SU-DHL-6 (cell line): ENCODE results near the gene CEP55.

Experiments used
- H2AFZ ChIP-seq: fragments of 200-600 bp; sonication (generic); 2 replicates; pipeline ENCODE4 v1.6.1; 2014; ENCODE audit warnings: low read depth, mild to moderate bottlenecking, moderate library complexity, mixed read lengths, antibody characterized with exemption, low read length; ENCODE audit not compliant: severe bottlenecking
- H3F3A ChIP-seq: fragments of 200-600 bp; shearing (Covaris generic); 2 replicates; pipeline ENCODE4 v1.6.0; 2016; ENCODE audit warnings: antibody characterized with exemption, mild to moderate bottlenecking; ENCODE audit not compliant: insufficient read depth
- H3K27ac ChIP-seq: fragments of 200-600 bp; sonication (generic); 2 replicates; pipeline ENCODE4 v1.5.1; 2016; ENCODE audit warnings: low read depth, mild to moderate bottlenecking, low read length, moderate library complexity, mixed read lengths
- H3K27me3 ChIP-seq: fragments of 200-600 bp; sonication (generic), shearing (Covaris generic); 2 replicates; pipeline ENCODE4 v1.6.0; 2014; ENCODE audit warnings: mild to moderate bottlenecking, low read length
- H3K36me3 ChIP-seq: fragments of 200-600 bp; sonication (generic); 2 replicates; pipeline ENCODE4 v1.6.1; 2014; ENCODE audit warnings: mild to moderate bottlenecking, low read length, mixed read lengths
- H3K4me2 ChIP-seq: fragments of 300-600, 200-600 bp; shearing (Covaris generic), sonication (generic); 2 replicates; pipeline ENCODE4 v1.6.0; 2014; ENCODE audit warnings: low read length, low read depth, mild to moderate bottlenecking; ENCODE audit not compliant: poor library complexity, severe bottlenecking
- H3K4me3 ChIP-seq: fragments of 200-600 bp; sonication (generic); 2 replicates; pipeline ENCODE4 v1.5.1; 2014; ENCODE audit warnings: antibody characterized with exemption, low read length, mild to moderate bottlenecking, mixed read lengths; ENCODE audit not compliant: insufficient read depth, poor library complexity, severe bottlenecking
- H3K79me2 ChIP-seq: fragments of 200-600 bp; sonication (generic); 2 replicates; pipeline ENCODE4 v1.6.1; 2014; ENCODE audit warnings: mild to moderate bottlenecking, low read length, moderate library complexity; ENCODE audit not compliant: insufficient read depth
- H3K9ac ChIP-seq: fragments of 200-600 bp; sonication (generic); 2 replicates; pipeline ENCODE4 v1.7.0; 2014; ENCODE audit warnings: mild to moderate bottlenecking, low read length
- H3K9me2 ChIP-seq: fragments of 200-600 bp; sonication (generic); replicated peaks from 2 replicates; pipeline ENCODE4 v1.6.1; 2014; ENCODE audit warnings: low read length; ENCODE audit not compliant: insufficient read depth
- H3K9me3 ChIP-seq: fragments of 200-600 bp; sonication (generic); 2 replicates; pipeline ENCODE4 v1.6.1; 2014; ENCODE audit warnings: low read length, mixed read lengths; ENCODE audit not compliant: insufficient read depth
- H4K20me1 ChIP-seq: fragments of 200-600 bp; sonication (generic); 2 replicates; pipeline ENCODE4 v1.6.1; 2014; ENCODE audit warnings: low read depth, mild to moderate bottlenecking, antibody characterized with exemption, low read length, moderate library complexity, mixed read lengths
- EZH2phosphoT487 ChIP-seq: fragments of 200-600 bp; sonication (generic), shearing (Covaris generic); conservative IDR thresholded peaks from 2 replicates; pipeline ENCODE4 v1.6.1; 2018; ENCODE audit warnings: mild to moderate bottlenecking, antibody characterized with exemption, low read length, moderate library complexity, mixed read lengths
- TF ChIP-seq, protein P1 (sequence below): fragments of 200-600 bp; sonication (generic); IDR thresholded peaks from one replicate; pipeline ENCODE4 v1.5.1; 2017; ENCODE audit warnings: antibody characterized with exemption, mild to moderate bottlenecking, low read length, moderate library complexity; ENCODE audit not compliant: insufficient read depth, poor library complexity, severe bottlenecking

CEP55 gene

GRCh38 chr10:93503075-93503474, 6.7 kb downstream of the CEP55 start:
- no peaks in the 10 kb centered on the region for H4K20me1 ChIP-seq
- no peaks in the 10 kb centered on the region for H3K9me3 ChIP-seq
- TF ChIP-seq, protein P1, sequence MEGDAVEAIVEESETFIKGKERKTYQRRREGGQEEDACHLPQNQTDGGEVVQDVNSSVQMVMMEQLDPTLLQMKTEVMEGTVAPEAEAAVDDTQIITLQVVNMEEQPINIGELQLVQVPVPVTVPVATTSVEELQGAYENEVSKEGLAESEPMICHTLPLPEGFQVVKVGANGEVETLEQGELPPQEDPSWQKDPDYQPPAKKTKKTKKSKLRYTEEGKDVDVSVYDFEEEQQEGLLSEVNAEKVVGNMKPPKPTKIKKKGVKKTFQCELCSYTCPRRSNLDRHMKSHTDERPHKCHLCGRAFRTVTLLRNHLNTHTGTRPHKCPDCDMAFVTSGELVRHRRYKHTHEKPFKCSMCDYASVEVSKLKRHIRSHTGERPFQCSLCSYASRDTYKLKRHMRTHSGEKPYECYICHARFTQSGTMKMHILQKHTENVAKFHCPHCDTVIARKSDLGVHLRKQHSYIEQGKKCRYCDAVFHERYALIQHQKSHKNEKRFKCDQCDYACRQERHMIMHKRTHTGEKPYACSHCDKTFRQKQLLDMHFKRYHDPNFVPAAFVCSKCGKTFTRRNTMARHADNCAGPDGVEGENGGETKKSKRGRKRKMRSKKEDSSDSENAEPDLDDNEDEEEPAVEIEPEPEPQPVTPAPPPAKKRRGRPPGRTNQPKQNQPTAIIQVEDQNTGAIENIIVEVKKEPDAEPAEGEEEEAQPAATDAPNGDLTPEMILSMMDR: no peak
- no peak for TF ChIP-seq EZH2phosphoT487
- H3K4me3 ChIP-seq: no peak overlapping the region
- H3K9me2 ChIP-seq: no peaks in the 10 kb centered on the region
- peaks cover 33% of the 10 kb centered on the region for H3K79me2 ChIP-seq
- H3F3A ChIP-seq: 0 out of 2 replicates have a peak, but pooled peaks cover 5% of the 10 kb centered on the region
- H3K36me3 ChIP-seq: peaks cover 41% of the 10 kb centered on the region
- H3K27ac ChIP-seq: no peak overlapping the region
- no peaks in the 10 kb centered on the region for H3K27me3 ChIP-seq
- no peak overlapping the region for H3K9ac ChIP-seq
- no peak overlapping the region for H2AFZ ChIP-seq
- no peak overlapping the region for H3K4me2 ChIP-seq

DNA sequence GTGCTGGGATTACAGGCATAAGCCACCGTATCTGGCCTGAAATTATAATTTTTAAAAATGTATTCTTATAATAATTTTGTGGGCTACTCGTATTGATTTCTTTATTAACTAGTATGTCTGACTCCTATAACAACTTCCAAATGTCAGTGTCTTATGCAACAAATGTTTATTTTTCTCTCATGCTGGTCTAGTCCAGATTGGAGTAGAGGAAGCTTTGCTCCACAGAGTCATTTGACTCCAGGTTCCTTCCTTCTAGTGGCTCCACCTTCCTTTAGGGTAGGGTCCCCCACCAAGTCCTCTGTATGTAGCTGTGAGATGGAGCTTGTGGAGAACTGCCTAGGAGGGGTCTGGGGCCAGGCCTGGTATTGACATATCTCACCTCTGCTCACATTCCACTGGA, 8.7 kb downstream of the CEP55 start:
- TF ChIP-seq, protein P1: no peak
- no peak for TF ChIP-seq EZH2phosphoT487
- H3K79me2 ChIP-seq: peaks cover 13% of the 10 kb centered on the region
- H3K27me3 ChIP-seq: no peaks in the 10 kb centered on the region
- H2AFZ ChIP-seq: no peak overlapping the region
- no peak overlapping the region for H3K4me2 ChIP-seq
- peaks cover 13% of the 10 kb centered on the region; the same call in 1 of the 2 replicates for H3F3A ChIP-seq
- no peak overlapping the region for H3K4me3 ChIP-seq
- no peaks in the 10 kb centered on the region for H3K9me3 ChIP-seq
- 0 out of 2 replicates have a peak, but pooled peaks cover 7% of the 10 kb centered on the region for H4K20me1 ChIP-seq
- no peak overlapping the region for H3K27ac ChIP-seq
- H3K9me2 ChIP-seq: no peaks in the 10 kb centered on the region
- no peak overlapping the region for H3K9ac ChIP-seq
- H3K36me3 ChIP-seq: peaks cover 53% of the 10 kb centered on the region

DNA sequence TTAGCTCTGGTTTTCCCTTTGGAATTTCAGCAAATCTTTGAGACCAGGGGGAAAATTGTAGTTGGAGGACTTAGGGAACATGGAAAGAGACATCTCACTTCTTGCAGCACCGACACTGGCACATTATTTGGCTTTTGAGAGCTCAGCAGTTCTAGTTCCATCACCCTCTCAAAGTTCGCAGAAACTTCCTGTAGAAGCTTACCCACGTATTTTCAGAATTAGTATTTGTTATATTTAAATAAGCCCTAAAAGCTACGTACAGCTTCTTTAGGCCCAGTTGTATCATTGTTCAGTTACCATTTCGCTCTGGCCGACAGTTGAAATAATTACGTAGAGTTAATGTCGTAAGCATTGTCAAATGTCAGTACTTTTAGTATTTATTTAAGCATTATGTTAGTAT, 13.4 kb downstream of the CEP55 start:
- Histone ChIP-seq H2AFZ (no peak overlapping the region), H3K36me3 (peaks cover 30% of the 10 kb centered on the region), H3K79me2 (no peaks in the 10 kb centered on the region), H3K27ac (no peak overlapping the region), H3K9me3 (no peaks in the 10 kb centered on the region), H3K9me2 (no peaks in the 10 kb centered on the region), H3K9ac (no peak overlapping the region), H3K27me3 (no peaks in the 10 kb centered on the region), H4K20me1 (0 out of 2 replicates have a peak, but pooled peaks cover 9% of the 10 kb centered on the region), H3F3A (peaks cover 12% of the 10 kb centered on the region; the same call in 1 of the 2 replicates), H3K4me2 (no peak overlapping the region), H3K4me3 (no peak overlapping the region)
- no peak for TF ChIP-seq EZH2phosphoT487

DNA sequence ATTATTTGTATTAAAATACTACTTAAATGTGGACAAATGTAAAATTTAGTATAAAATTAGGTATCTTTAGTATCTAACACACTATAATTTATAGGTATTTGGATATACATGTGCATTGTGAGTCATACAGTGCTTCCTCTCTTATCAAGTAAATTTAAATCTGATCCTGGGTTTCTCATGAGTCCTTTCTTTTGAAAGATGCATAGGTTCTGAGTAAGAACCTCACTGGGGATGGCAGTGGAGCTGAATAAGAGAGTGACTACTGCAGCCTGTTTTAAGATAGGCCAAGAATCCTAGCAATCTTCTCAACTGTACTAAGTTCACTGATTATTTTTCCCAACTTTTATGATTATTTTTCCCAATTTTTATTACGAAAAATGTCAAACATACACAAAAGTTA, 16.2 kb downstream of the CEP55 start:
- Histone ChIP-seq H3K27me3 (no peaks in the 10 kb centered on the region), H3K79me2 (no peaks in the 10 kb centered on the region), H3K9ac (no peak overlapping the region), H3F3A (peaks cover 12% of the 10 kb centered on the region; the same call in 1 of the 2 replicates), H3K9me2 (no peaks in the 10 kb centered on the region), H4K20me1 (0 out of 2 replicates have a peak, but pooled peaks cover 9% of the 10 kb centered on the region), H3K27ac (no peak overlapping the region), H3K4me3 (no peak overlapping the region), H3K9me3 (no peaks in the 10 kb centered on the region), H2AFZ (no peak overlapping the region), H3K36me3 (peaks cover 46% of the 10 kb centered on the region), H3K4me2 (no peak overlapping the region)
- TF ChIP-seq, protein P1: no peak
- no peak for TF ChIP-seq EZH2phosphoT487
